Ascending aorta (tissue), 2 donors: ENCODE data around the gene AKAP9. TPM values are rescaled to one million over a fixed set of nuclear protein-coding genes. Genes with fewer than 3 reads are reported as not detected.

Source experiments
- DNase-seq, 2 donors: peaks; one replicate each; pipeline ENCODE4 v3.0.0-alpha.2; 2019; ENCODE audit warnings: low spot score in 2 of 2
- H3K27ac ChIP-seq, 2 donors: fragments of 200-600 bp; sonication (generic); one replicate each; pipeline ENCODE4 v1.5.1; 2016 to 2017; ENCODE audit warnings: mild to moderate bottlenecking in 1 of 2
- H3K27me3 ChIP-seq: fragments of 200-600 bp; sonication (generic); one replicate; pipeline ENCODE4 v1.5.1; 2017
- H3K36me3 ChIP-seq, 2 donors: fragments of 200-600 bp; sonication (generic); one replicate each; pipeline ENCODE4 v1.5.1; 2016
- H3K4me1 ChIP-seq, 2 donors: fragments of 200-600 bp; sonication (generic); one replicate each; pipeline ENCODE4 v1.5.1; 2016 to 2017; ENCODE audit warnings: mild to moderate bottlenecking in 1 of 2
- H3K4me3 ChIP-seq, 2 donors: fragments of 200-600 bp; sonication (generic); one replicate each; pipeline ENCODE4 v1.5.1; 2016 to 2017; ENCODE audit warnings: mild to moderate bottlenecking in 1 of 2
- H3K9me3 ChIP-seq, 2 donors: fragments of 200-600 bp; sonication (generic); one replicate each; pipeline ENCODE4 v1.5.1; 2016
- intact Hi-C: fragments of 100-400 bp; cut with DNase I; formaldehyde crosslinking; loops from one replicate; pipeline ENCODE4 v1.15.1; 2023
- total RNA-seq: library from RNA; depleted of rRNA; stranded (reverse); fragments of >200 nt; gene quantifications from one replicate; pipeline ENCODE4 v1.1.0, GENCODE V29; 2016
- TF ChIP-seq, protein P1 (sequence below), 3 experiments: fragments of 200-600 bp in 2 of 3; fragments of 450-650 bp in 1 of 3; sonication (generic) in 2 of 3; IDR thresholded peaks; one replicate each; pipeline ENCODE4 v1.5.1; 2016 to 2019; ENCODE audit warnings: antibody characterized with exemption in 3 of 3, mild to moderate bottlenecking in 1 of 3, moderate library complexity in 1 of 3

AKAP9 gene
- total RNA-seq, 1 donor from 2014 or later = 14.4 TPM

DNA sequence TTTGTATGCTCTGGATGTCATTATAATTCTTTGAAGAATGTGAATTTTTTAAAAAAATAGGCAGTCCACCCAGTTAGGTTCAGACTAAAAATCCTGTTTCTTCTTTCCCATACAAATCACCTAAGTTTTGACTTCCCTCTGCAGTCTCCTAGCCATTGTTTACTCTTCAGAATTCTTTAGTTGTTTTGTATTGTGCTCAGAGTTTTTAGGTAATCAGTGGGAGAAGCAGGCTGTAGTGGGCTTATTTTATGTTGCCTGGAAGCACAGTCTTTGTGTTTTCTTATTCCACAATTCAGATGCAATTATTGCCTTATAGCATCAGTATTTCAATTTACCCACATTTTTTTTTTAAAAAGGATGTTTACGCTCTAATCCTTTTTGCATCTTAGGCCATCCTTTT is 94.9 kb downstream of the AKAP9 start:
- TF ChIP-seq, protein P1, sequence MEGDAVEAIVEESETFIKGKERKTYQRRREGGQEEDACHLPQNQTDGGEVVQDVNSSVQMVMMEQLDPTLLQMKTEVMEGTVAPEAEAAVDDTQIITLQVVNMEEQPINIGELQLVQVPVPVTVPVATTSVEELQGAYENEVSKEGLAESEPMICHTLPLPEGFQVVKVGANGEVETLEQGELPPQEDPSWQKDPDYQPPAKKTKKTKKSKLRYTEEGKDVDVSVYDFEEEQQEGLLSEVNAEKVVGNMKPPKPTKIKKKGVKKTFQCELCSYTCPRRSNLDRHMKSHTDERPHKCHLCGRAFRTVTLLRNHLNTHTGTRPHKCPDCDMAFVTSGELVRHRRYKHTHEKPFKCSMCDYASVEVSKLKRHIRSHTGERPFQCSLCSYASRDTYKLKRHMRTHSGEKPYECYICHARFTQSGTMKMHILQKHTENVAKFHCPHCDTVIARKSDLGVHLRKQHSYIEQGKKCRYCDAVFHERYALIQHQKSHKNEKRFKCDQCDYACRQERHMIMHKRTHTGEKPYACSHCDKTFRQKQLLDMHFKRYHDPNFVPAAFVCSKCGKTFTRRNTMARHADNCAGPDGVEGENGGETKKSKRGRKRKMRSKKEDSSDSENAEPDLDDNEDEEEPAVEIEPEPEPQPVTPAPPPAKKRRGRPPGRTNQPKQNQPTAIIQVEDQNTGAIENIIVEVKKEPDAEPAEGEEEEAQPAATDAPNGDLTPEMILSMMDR (IDR thresholded peaks at IDR 0.05) = no peak
- DNase-seq = no peak
- no peaks in the 10 kb centered on the region for H3K9me3 ChIP-seq
- intact Hi-C loops = no loop called here
- H3K36me3 ChIP-seq = peaks cover 4 to 19% of the 10 kb centered on the region in 2 donors
- H3K27ac ChIP-seq = no peak overlapping the region
- no peak overlapping the region for H3K4me3 ChIP-seq
- no peaks in the 10 kb centered on the region for H3K27me3 ChIP-seq
- H3K4me1 ChIP-seq = no peaks in the 10 kb centered on the region

DNA sequence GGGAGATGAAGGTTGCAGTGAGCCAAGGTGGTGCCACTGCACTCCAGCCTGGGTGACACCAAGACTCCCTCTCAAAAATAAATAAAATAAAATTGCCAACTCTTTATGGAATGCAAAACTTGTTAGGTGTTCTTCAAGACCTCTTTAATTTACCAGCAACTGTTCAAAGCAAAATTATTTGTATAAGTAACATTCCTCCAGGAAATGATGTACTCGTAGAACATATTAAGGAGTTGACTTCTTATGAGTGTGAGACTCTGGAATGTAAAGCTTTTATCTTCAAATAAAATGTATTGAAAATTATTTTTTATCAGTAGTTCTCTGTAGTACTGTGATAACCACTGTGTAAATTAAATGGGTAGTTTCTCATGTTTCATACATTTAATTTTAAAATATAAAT is 99.2 kb downstream of the AKAP9 start:
- TF ChIP-seq, protein P1 (IDR thresholded peaks at IDR 0.05) = no peak
- no peak for DNase-seq
- no peaks in the 10 kb centered on the region for H3K27me3 ChIP-seq
- peaks cover 8 to 31% of the 10 kb centered on the region in 2 donors for H3K36me3 ChIP-seq
- H3K27ac ChIP-seq = no peak overlapping the region
- no peaks in the 10 kb centered on the region for H3K4me1 ChIP-seq
- H3K4me3 ChIP-seq = no peak overlapping the region
- H3K9me3 ChIP-seq = no peaks in the 10 kb centered on the region
- intact Hi-C loops = no loop called here

DNA sequence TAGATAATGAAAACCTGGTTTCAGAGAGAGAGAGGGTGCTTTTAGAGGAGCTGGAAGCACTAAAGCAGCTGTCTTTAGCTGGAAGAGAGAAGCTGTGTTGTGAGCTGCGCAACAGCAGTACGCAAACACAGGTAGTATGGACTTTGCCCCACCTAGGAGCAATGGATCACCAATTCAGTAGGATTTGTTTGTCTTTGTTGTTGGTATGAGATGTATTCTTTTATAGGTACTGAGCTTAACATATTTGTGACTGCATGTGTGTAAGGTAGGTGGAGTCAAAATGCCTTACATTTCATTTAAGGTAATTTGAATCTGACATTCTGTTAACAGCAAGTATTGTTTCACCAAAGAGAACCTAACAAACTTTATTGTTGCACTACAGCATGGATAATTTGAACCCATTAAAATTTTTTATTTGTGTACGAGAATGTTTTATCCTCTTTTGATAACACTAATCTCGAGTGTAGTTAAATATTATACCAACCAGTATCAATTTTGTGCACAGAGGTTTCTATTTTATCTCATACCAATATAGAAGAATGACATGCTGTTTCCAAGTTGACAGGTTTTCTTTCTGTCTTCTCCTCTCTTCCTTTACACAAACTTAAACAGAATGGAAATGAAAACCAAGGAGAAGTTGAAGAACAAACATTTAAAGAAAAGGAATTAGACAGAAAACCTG is 101.5 kb downstream of the AKAP9 start:
- Histone ChIP-seq H3K27me3 (no peaks in the 10 kb centered on the region), H3K4me3 (no peak overlapping the region), H3K27ac (no peak overlapping the region), H3K9me3 (no peaks in the 10 kb centered on the region), H3K36me3 (peaks cover 20 to 54% of the 10 kb centered on the region in 2 donors), H3K4me1 (no peaks in the 10 kb centered on the region)
- TF ChIP-seq, protein P1 (IDR thresholded peaks at IDR 0.05) = no peak
- intact Hi-C loops = no loop called here
- DNase-seq = no peak

DNA sequence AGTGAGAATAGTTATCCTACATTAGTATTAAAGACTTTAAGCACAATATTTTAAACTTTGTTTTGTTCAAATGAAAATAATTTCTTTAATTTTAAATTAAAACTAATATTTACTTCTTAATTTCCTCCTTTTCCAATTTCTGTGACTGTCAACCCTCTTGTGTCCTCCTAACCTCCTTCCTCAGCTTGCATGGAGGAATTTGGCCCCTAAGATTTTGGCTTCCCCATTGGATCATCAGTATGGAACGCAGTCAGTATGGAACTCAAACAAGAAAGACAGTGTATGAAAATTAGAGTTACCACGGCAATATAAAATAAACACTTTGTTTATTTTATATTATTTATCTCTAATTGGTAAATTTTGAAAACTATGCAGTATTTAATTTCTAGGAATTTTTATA is 102.4 kb downstream of the AKAP9 start:
- Histone ChIP-seq H3K4me1 (no peaks in the 10 kb centered on the region), H3K27me3 (no peaks in the 10 kb centered on the region), H3K27ac (peak overlapping the region in 1 of 2 donors; percentile 42), H3K4me3 (no peak overlapping the region), H3K9me3 (no peaks in the 10 kb centered on the region), H3K36me3 (peaks cover 21 to 59% of the 10 kb centered on the region in 2 donors)
- DNase-seq = no peak
- TF ChIP-seq, protein P1 (IDR thresholded peaks at IDR 0.05) = no peak
- intact Hi-C loops = no loop called here

DNA sequence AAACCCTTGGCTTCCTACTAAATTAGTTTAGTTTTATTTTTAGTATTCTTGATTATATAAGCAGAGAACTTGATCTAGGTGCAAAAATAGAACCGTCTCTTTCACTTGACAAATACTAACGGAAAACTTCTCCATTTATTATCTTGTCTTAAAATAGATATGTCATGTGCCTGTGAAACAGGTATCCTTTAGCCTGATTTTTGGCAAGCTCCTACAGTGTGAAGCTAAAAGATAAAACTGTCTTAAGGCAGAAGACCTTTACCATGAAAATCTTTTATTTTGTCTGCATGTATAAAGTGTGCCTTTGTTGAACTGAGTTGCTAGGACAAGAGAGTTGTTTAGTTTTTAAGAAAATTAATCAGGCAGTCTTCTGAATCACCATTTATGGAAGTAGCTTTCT is 103.0 kb downstream of the AKAP9 start:
- Histone ChIP-seq H3K27me3 (no peaks in the 10 kb centered on the region), H3K36me3 (peaks cover 23 to 59% of the 10 kb centered on the region in 2 donors), H3K9me3 (no peaks in the 10 kb centered on the region), H3K4me1 (no peaks in the 10 kb centered on the region), H3K4me3 (no peak overlapping the region), H3K27ac (peak overlapping the region; percentile 41 to 42)
- TF ChIP-seq, protein P1 (IDR thresholded peaks at IDR 0.05) = no peak
- no peak for DNase-seq
- intact Hi-C loops = no loop called here
